ENCODE data around the gene ADGRD1. TPM values are rescaled to one million over a fixed set of nuclear protein-coding genes. Genes with fewer than 3 reads are reported as not detected.

The ADGRD1 gene
- total and polyA plus RNA-seq, 2 of the 8 experiments (the other 6 are each of a cell fraction or from before 2014, with no cell fraction given) = 0.36 to 0.48 TPM

DNA sequence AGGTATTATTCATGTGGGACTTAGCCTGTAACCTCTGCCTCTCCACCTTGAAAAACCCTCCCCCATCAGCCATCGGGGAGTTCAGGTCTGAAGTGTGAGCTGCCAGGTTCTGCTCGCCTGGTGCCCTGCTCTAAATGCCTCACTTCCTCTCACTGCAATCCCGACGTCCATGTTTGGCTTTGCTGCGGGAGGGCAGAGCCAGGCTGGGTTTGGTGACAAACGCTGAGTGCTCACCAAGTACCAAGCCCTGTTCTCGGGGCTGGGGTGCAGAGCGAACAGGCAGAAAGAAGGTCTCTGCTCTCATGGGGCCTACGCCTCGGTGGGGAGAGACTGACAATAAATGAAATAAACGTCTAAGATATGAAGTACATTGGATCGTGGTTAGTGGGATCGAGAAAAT is 2.1 kb upstream of the ADGRD1 start (continued):
- TF ChIP-seq, protein P1, sequence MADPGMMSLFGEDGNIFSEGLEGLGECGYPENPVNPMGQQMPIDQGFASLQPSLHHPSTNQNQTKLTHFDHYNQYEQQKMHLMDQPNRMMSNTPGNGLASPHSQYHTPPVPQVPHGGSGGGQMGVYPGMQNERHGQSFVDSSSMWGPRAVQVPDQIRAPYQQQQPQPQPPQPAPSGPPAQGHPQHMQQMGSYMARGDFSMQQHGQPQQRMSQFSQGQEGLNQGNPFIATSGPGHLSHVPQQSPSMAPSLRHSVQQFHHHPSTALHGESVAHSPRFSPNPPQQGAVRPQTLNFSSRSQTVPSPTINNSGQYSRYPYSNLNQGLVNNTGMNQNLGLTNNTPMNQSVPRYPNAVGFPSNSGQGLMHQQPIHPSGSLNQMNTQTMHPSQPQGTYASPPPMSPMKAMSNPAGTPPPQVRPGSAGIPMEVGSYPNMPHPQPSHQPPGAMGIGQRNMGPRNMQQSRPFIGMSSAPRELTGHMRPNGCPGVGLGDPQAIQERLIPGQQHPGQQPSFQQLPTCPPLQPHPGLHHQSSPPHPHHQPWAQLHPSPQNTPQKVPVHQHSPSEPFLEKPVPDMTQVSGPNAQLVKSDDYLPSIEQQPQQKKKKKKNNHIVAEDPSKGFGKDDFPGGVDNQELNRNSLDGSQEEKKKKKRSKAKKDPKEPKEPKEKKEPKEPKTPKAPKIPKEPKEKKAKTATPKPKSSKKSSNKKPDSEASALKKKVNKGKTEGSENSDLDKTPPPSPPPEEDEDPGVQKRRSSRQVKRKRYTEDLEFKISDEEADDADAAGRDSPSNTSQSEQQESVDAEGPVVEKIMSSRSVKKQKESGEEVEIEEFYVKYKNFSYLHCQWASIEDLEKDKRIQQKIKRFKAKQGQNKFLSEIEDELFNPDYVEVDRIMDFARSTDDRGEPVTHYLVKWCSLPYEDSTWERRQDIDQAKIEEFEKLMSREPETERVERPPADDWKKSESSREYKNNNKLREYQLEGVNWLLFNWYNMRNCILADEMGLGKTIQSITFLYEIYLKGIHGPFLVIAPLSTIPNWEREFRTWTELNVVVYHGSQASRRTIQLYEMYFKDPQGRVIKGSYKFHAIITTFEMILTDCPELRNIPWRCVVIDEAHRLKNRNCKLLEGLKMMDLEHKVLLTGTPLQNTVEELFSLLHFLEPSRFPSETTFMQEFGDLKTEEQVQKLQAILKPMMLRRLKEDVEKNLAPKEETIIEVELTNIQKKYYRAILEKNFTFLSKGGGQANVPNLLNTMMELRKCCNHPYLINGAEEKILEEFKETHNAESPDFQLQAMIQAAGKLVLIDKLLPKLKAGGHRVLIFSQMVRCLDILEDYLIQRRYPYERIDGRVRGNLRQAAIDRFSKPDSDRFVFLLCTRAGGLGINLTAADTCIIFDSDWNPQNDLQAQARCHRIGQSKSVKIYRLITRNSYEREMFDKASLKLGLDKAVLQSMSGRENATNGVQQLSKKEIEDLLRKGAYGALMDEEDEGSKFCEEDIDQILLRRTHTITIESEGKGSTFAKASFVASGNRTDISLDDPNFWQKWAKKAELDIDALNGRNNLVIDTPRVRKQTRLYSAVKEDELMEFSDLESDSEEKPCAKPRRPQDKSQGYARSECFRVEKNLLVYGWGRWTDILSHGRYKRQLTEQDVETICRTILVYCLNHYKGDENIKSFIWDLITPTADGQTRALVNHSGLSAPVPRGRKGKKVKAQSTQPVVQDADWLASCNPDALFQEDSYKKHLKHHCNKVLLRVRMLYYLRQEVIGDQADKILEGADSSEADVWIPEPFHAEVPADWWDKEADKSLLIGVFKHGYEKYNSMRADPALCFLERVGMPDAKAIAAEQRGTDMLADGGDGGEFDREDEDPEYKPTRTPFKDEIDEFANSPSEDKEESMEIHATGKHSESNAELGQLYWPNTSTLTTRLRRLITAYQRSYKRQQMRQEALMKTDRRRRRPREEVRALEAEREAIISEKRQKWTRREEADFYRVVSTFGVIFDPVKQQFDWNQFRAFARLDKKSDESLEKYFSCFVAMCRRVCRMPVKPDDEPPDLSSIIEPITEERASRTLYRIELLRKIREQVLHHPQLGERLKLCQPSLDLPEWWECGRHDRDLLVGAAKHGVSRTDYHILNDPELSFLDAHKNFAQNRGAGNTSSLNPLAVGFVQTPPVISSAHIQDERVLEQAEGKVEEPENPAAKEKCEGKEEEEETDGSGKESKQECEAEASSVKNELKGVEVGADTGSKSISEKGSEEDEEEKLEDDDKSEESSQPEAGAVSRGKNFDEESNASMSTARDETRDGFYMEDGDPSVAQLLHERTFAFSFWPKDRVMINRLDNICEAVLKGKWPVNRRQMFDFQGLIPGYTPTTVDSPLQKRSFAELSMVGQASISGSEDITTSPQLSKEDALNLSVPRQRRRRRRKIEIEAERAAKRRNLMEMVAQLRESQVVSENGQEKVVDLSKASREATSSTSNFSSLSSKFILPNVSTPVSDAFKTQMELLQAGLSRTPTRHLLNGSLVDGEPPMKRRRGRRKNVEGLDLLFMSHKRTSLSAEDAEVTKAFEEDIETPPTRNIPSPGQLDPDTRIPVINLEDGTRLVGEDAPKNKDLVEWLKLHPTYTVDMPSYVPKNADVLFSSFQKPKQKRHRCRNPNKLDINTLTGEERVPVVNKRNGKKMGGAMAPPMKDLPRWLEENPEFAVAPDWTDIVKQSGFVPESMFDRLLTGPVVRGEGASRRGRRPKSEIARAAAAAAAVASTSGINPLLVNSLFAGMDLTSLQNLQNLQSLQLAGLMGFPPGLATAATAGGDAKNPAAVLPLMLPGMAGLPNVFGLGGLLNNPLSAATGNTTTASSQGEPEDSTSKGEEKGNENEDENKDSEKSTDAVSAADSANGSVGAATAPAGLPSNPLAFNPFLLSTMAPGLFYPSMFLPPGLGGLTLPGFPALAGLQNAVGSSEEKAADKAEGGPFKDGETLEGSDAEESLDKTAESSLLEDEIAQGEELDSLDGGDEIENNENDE (IDR thresholded peaks at IDR 0.05; ENCODE audit: insufficient replicate concordance, low read length) = no peak
- TF ChIP-seq ASH2L (IDR thresholded peaks at IDR 0.05; ENCODE audit: low read length) (no peak), KDM1A (IDR thresholded peaks at IDR 0.05; ENCODE audit: borderline replicate concordance, low read length) (no peak), JUN (IDR thresholded peaks at IDR 0.05; ENCODE audit: low read depth, low read length) (no peak), JUND (IDR thresholded peaks at IDR 0.05; ENCODE audit: low read length) (no peak), BRCA1 (IDR thresholded peaks at IDR 0.05; ENCODE audit: low read depth, low read length) (no peak), YY1 (IDR thresholded peaks at IDR 0.05; ENCODE audit: low read depth, low read length) (no peak), CREB1 (IDR thresholded peaks at IDR 0.05) (no peak), TCF12 (IDR thresholded peaks at IDR 0.05; ENCODE audit: low read depth, low read length) (no peak)

Measured in H1 (cell line).